Loucy (cell line): ENCODE data around the gene SAMMSON.

Source experiments
- H2AFZ ChIP-seq: fragments of 200-600 bp; sonication (generic); 2 replicates; pipeline ENCODE4 v1.6.0; 2016; ENCODE audit warnings: antibody characterized with exemption, mild to moderate bottlenecking, low read length, moderate library complexity
- H3F3A ChIP-seq: fragments of 200-600 bp; 2 replicates; pipeline ENCODE4 v1.6.0; 2016; ENCODE audit warnings: antibody characterized with exemption, low read depth, mild to moderate bottlenecking
- H3K27me3 ChIP-seq: fragments of 200-600 bp; sonication (generic); 2 replicates; pipeline ENCODE4 v1.6.1; 2014; ENCODE audit warnings: low read length, mild to moderate bottlenecking; ENCODE audit not compliant: insufficient read depth, poor library complexity, severe bottlenecking
- H3K36me3 ChIP-seq: fragments of 200-600 bp; sonication (generic); 2 replicates; pipeline ENCODE4 v1.6.1; 2016; ENCODE audit warnings: low read length; ENCODE audit not compliant: insufficient read depth
- H3K4me1 ChIP-seq: fragments of 200-600 bp; sonication (generic); 2 replicates; pipeline ENCODE4 v1.5.1; 2014; ENCODE audit warnings: low read length, mild to moderate bottlenecking; ENCODE audit not compliant: insufficient read depth, poor library complexity, severe bottlenecking
- H3K4me2 ChIP-seq: fragments of 200-600 bp; sonication (generic); 2 replicates; pipeline ENCODE4 v1.6.0; 2014; ENCODE audit warnings: antibody characterized with exemption, low read length, low read depth, mild to moderate bottlenecking; ENCODE audit not compliant: poor library complexity, severe bottlenecking
- H3K4me3 ChIP-seq: fragments of 200-600 bp; sonication (generic); 2 replicates; pipeline ENCODE4 v1.5.1; 2014; ENCODE audit warnings: low read length, mild to moderate bottlenecking, mixed read lengths; ENCODE audit not compliant: poor library complexity, severe bottlenecking
- H3K79me2 ChIP-seq: fragments of 200-600 bp; sonication (generic); 2 replicates; pipeline ENCODE4 v1.6.1; 2014; ENCODE audit warnings: low read length; ENCODE audit not compliant: insufficient read depth
- H3K9ac ChIP-seq: fragments of 200-600 bp; sonication (generic); 2 replicates; pipeline ENCODE4 v1.6.0; 2014; ENCODE audit warnings: mild to moderate bottlenecking, low read depth, low read length, moderate library complexity; ENCODE audit not compliant: poor library complexity, severe bottlenecking
- H3K9me2 ChIP-seq: fragments of 200-600 bp; sonication (generic); replicated peaks from 2 replicates; pipeline ENCODE4 v1.6.1; 2016; ENCODE audit warnings: low read depth, low read length, mixed read lengths
- H3K9me3 ChIP-seq: fragments of 200-600 bp; sonication (generic); 2 replicates; pipeline ENCODE4 v1.6.1; 2014; ENCODE audit warnings: mild to moderate bottlenecking, antibody characterized with exemption, low read length, low read depth; ENCODE audit not compliant: insufficient read depth
- H4K20me1 ChIP-seq: fragments of 200-600 bp; sonication (generic); 2 replicates; pipeline ENCODE4 v1.6.0; 2014; ENCODE audit warnings: antibody characterized with exemption, low read length, mild to moderate bottlenecking; ENCODE audit not compliant: insufficient read depth, poor library complexity, severe bottlenecking
- EZH2phosphoT487 ChIP-seq: fragments of 200-600 bp; IDR thresholded peaks from 2 replicates; pipeline ENCODE4 v1.6.1; 2018; ENCODE audit warnings: antibody characterized with exemption, mild to moderate bottlenecking, moderate library complexity, borderline replicate concordance
- TF ChIP-seq, protein P1 (sequence below): fragments of 200-600 bp; sonication (generic); conservative IDR thresholded peaks from 2 replicates; pipeline ENCODE4 v1.5.1; 2014; ENCODE audit warnings: mild to moderate bottlenecking, antibody characterized with exemption, low read length

Gene SAMMSON

DNA sequence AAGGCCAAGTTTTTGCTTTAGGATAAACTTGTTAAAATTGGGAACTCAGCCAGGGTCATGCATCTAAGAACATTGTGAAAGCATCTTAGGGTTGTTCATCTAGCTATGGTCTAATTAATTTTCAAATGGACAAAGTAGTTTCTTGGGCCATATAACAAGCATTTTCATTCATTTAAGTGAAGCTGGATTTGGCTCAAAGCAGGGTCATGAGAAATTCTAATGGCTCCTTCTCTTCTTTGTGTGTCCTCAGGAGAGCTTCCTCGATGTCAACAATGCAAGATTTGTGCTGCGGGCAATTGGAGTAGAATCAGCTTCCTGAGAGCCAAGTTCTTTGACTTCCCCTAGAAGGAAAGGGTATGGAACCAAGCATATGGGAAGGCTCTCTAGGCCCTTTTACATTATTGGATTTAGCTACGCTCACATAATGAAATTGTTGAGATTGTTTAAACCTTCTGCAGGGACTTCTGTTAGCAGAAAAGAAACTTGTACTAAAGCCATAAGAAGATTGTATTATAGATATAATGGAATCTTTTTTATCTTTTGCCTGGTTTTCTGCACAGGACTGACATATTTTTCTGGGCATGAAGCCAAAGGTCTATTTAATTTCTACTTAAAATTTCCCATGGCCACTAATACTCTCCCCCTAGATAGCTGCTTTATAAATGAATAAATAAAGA, 1.8 kb upstream of the SAMMSON start:
- H4K20me1 ChIP-seq: no peaks in the 10 kb centered on the region
- H3K9me3 ChIP-seq: no peaks in the 10 kb centered on the region
- H3K36me3 ChIP-seq: no peaks in the 10 kb centered on the region
- no peak overlapping the region for H3K4me2 ChIP-seq
- no peaks in the 10 kb centered on the region for H3K9me2 ChIP-seq
- no peak overlapping the region for H2AFZ ChIP-seq
- no peak overlapping the region for H3K9ac ChIP-seq
- H3K27me3 ChIP-seq: no peaks in the 10 kb centered on the region
- no peak overlapping the region for H3K4me3 ChIP-seq
- no peak for TF ChIP-seq EZH2phosphoT487
- TF ChIP-seq, protein P1, sequence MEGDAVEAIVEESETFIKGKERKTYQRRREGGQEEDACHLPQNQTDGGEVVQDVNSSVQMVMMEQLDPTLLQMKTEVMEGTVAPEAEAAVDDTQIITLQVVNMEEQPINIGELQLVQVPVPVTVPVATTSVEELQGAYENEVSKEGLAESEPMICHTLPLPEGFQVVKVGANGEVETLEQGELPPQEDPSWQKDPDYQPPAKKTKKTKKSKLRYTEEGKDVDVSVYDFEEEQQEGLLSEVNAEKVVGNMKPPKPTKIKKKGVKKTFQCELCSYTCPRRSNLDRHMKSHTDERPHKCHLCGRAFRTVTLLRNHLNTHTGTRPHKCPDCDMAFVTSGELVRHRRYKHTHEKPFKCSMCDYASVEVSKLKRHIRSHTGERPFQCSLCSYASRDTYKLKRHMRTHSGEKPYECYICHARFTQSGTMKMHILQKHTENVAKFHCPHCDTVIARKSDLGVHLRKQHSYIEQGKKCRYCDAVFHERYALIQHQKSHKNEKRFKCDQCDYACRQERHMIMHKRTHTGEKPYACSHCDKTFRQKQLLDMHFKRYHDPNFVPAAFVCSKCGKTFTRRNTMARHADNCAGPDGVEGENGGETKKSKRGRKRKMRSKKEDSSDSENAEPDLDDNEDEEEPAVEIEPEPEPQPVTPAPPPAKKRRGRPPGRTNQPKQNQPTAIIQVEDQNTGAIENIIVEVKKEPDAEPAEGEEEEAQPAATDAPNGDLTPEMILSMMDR: no peak
- no peaks in the 10 kb centered on the region for H3K4me1 ChIP-seq
- H3F3A ChIP-seq: no peaks in the 10 kb centered on the region
- H3K79me2 ChIP-seq: no peaks in the 10 kb centered on the region

GRCh38 chr3:69998759-69999139, 784 bp upstream of the SAMMSON start:
- TF ChIP-seq EZH2phosphoT487: no peak
- TF ChIP-seq, protein P1: no peak
- H3K9ac ChIP-seq: no peak overlapping the region
- H4K20me1 ChIP-seq: no peaks in the 10 kb centered on the region
- no peak overlapping the region for H2AFZ ChIP-seq
- no peak overlapping the region for H3K4me2 ChIP-seq
- H3K79me2 ChIP-seq: no peaks in the 10 kb centered on the region
- no peaks in the 10 kb centered on the region for H3K36me3 ChIP-seq
- no peaks in the 10 kb centered on the region for H3K27me3 ChIP-seq
- no peaks in the 10 kb centered on the region for H3F3A ChIP-seq
- no peaks in the 10 kb centered on the region for H3K9me3 ChIP-seq
- H3K4me3 ChIP-seq: no peak overlapping the region
- no peaks in the 10 kb centered on the region for H3K9me2 ChIP-seq
- no peaks in the 10 kb centered on the region for H3K4me1 ChIP-seq

DNA sequence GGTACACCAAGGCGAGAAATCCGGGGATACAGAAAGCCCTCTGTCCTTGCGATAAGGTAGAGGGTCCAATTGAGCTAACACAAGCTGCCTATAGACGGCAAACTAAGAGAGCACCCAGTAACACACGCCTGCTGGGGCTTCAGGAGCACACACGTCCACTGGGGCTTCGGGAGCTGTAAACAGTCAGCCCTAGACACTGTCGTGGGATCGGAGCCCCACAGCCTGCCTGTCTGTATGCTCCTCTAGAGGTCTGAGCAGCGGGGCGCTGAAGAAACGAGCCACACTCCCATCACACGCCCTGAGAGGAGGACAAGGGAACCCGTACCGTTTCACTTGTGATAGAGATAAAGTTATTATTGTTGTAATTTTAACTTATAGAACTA, 486 bp downstream of the SAMMSON start:
- Histone ChIP-seq H3K9ac (no peak overlapping the region), H3K9me3 (no peaks in the 10 kb centered on the region), H3K4me3 (no peak overlapping the region), H3K4me2 (no peak overlapping the region), H3K27me3 (no peaks in the 10 kb centered on the region), H3K36me3 (no peaks in the 10 kb centered on the region), H3F3A (no peaks in the 10 kb centered on the region), H3K4me1 (no peaks in the 10 kb centered on the region), H3K9me2 (no peaks in the 10 kb centered on the region), H3K79me2 (no peaks in the 10 kb centered on the region), H2AFZ (no peak overlapping the region), H4K20me1 (no peaks in the 10 kb centered on the region)
- TF ChIP-seq, protein P1: no peak
- TF ChIP-seq EZH2phosphoT487: no peak
